ENCODE results near the gene DRGX.

DNA sequence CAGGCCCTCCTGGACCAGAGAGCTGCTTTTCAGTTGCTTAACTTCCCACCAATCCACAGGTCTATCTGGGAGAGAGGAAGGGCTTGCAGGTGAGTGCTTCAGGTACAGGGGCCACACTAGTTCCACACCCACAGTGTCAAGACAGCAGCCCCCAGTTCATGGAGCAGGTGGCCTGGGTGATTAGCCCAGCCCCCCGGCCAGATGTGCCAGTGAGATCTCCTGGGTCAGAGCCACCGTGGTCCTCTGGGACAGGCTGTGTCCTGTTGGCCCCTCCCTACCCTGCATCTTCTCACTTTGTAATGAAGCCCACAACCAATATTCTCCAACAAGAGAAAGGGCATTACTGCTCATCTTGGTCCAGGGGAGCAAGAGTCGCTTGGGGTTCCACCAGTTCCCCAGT lies 30.6 kb downstream of the DRGX start:
- TF ChIP-seq POLR2A (IDR thresholded peaks at IDR 0.05; ENCODE audit: low read depth, low read length) (no peak), POLR2AphosphoS5 (IDR thresholded peaks at IDR 0.05; ENCODE audit: low read depth, low read length) (no peak), TAF1 (IDR thresholded peaks at IDR 0.05; ENCODE audit: low read depth, low read length) (no peak)

Data from GM12891 (cell line).